ENCODE data around the gene REXO4. TPM values are rescaled to one million over a fixed set of nuclear protein-coding genes. Genes with fewer than 3 reads are reported as not detected.

The REXO4 gene
- total RNA-seq, 1 donor from 2014 or later = 17.9 TPM

DNA sequence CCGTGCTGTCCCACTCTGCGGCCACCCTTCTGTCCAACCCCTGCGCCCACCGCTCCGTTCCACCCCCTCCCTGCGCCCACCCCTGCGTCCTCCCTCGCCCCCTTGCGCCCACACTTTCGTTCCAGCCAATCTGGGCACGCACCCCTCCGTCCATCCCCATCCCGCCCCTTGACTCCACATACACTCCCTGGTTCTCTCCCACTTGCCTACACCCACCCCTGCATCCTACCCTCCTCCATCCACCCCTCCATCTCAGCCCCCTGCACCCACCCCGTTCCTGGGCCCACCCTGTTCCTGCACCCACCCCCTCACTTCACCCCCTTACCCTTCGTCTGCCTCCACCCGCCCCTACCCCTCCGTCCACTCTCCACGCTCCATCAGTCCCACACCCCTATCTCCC is 11.4 kb upstream of the REXO4 start:
- H3K4me1 Mint-ChIP-seq = peaks cover 12% of the 10 kb centered on the region
- DNase-seq (ENCODE audit: low spot score) = peak; percentile 46

DNA sequence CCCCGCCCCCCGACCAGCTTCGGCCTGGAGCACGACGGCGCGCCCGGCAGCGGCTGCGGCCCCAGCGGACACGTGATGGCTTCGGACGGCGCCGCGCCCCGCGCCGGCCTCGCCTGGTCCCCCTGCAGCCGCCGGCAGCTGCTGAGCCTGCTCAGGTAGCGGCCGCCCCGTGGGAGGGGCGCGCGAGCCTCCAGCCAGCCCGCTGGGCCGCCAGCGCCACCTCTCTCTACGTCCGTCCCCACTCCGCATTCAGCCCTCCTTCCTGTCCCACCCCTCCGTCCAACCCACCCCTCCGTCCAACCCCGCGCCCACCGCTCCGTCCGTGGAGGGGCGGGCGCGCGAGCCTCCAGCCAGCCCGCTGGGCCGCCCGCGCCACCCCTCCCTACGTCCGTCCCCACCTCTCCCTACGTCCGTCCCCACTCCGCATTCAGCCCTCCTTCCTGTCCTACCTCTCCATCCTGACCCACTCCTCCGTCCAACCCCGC is 10.8 kb upstream of the REXO4 start:
- Histone ChIP-seq H3K4me1 (no peaks in the 10 kb centered on the region), H3K9me3 (ENCODE audit: low read depth) (no peaks in the 10 kb centered on the region), H4K20me1 (ENCODE audit: low read depth) (no peaks in the 10 kb centered on the region), H3K79me2 (ENCODE audit: low read depth) (no peaks in the 10 kb centered on the region), H3K4me2 (peak overlapping the region; percentile 73), H3K27ac (no peak overlapping the region), H3K4me3 (peak overlapping the region; percentile 42), H3K9ac (no peak overlapping the region), H3F3A (ENCODE audit: low read depth) (peaks cover 15% of the 10 kb centered on the region), H2AFZ (replicated peaks) (no peak overlapping the region), H3K36me3 (no peaks in the 10 kb centered on the region), H3K27me3 (peaks cover 36% of the 10 kb centered on the region)
- peaks cover 22% of the 10 kb centered on the region for H3K27me3 Mint-ChIP-seq (ENCODE audit: insufficient read depth, low read depth)
- TF ChIP-seq, protein P1, sequence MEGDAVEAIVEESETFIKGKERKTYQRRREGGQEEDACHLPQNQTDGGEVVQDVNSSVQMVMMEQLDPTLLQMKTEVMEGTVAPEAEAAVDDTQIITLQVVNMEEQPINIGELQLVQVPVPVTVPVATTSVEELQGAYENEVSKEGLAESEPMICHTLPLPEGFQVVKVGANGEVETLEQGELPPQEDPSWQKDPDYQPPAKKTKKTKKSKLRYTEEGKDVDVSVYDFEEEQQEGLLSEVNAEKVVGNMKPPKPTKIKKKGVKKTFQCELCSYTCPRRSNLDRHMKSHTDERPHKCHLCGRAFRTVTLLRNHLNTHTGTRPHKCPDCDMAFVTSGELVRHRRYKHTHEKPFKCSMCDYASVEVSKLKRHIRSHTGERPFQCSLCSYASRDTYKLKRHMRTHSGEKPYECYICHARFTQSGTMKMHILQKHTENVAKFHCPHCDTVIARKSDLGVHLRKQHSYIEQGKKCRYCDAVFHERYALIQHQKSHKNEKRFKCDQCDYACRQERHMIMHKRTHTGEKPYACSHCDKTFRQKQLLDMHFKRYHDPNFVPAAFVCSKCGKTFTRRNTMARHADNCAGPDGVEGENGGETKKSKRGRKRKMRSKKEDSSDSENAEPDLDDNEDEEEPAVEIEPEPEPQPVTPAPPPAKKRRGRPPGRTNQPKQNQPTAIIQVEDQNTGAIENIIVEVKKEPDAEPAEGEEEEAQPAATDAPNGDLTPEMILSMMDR (IDR thresholded peaks at IDR 0.05) = no peak
- no peak for TF ChIP-seq EZH2phosphoT487 (IDR thresholded peaks at IDR 0.05)
- TF ChIP-seq EZH2 (IDR thresholded peaks at IDR 0.05) = no peak
- DNase-seq (ENCODE audit: low spot score) = peak; percentile 87
- H3K9me3 Mint-ChIP-seq = no peaks in the 10 kb centered on the region
- H3K4me1 Mint-ChIP-seq = peaks cover 12% of the 10 kb centered on the region
- H3K36me3 Mint-ChIP-seq = no peaks in the 10 kb centered on the region
- H3K4me3 Mint-ChIP-seq = no peak overlapping the region
- H3K27ac Mint-ChIP-seq = no peak overlapping the region

More for the DNA sequence above, 11.4 kb upstream of the REXO4 start:
- H3K4me1 ChIP-seq = no peaks in the 10 kb centered on the region
- H2AFZ ChIP-seq (replicated peaks) = peak overlapping the region; percentile 83
- H3K27ac ChIP-seq = no peak overlapping the region
- Mint-ChIP-seq H3K27me3 (ENCODE audit: insufficient read depth, low read depth) (peaks cover 22% of the 10 kb centered on the region), H3K36me3 (no peaks in the 10 kb centered on the region), H3K27ac (no peak overlapping the region), H3K4me3 (no peak overlapping the region), H3K9me3 (no peaks in the 10 kb centered on the region)
- H3K27me3 ChIP-seq = peaks cover 36% of the 10 kb centered on the region
- peaks cover 15% of the 10 kb centered on the region for H3F3A ChIP-seq (ENCODE audit: low read depth)
- no peaks in the 10 kb centered on the region for H3K79me2 ChIP-seq (ENCODE audit: low read depth)
- no peaks in the 10 kb centered on the region for H3K9me3 ChIP-seq (ENCODE audit: low read depth)
- no peaks in the 10 kb centered on the region for H3K36me3 ChIP-seq
- H3K4me3 ChIP-seq = peak overlapping the region; percentile 42
- H4K20me1 ChIP-seq (ENCODE audit: low read depth) = no peaks in the 10 kb centered on the region
- peak overlapping the region; percentile 73 for H3K4me2 ChIP-seq
- TF ChIP-seq, protein P1 (IDR thresholded peaks at IDR 0.05) = no peak
- TF ChIP-seq EZH2 (IDR thresholded peaks at IDR 0.05) (no peak), EZH2phosphoT487 (IDR thresholded peaks at IDR 0.05) (no peak)
- no peak overlapping the region for H3K9ac ChIP-seq

DNA sequence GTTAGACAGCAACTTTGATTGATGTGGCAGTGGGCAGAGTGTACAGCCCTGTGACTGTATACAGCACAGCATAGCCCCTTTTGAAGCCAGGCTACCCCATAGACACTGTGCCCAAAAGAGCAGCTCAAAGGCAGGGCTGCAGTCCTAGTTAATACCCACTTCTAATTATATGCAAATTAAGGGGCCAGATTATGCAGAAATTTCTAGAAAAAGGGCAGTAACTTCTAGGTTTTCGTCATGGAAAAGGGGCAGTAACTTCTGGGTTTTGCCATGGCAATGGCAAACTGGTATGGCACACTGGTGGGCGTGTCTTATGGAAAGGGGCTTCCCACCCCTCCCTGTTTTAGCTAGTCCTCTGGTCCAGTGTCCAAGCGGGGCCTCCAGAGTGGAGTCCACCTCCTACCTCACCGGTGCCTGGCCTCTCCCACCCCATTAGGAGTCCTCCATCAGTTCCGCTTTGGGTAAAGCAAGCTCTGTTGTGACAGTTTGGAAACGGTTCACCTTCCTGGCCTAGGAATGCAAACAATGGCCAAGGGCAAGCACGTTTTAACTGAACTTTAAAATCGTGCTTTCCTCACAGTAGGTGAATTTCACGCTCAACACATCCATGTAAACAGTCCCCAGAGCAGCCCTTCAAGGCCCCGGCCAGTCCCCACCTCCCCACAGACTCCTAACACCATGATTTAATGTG is 10.0 kb upstream of the REXO4 start:
- H3K4me1 ChIP-seq = no peaks in the 10 kb centered on the region
- H3K27ac ChIP-seq = no peak overlapping the region
- H3K4me3 ChIP-seq = peak overlapping the region; percentile 42
- peaks cover 36% of the 10 kb centered on the region for H3K27me3 ChIP-seq
- TF ChIP-seq EZH2phosphoT487 (IDR thresholded peaks at IDR 0.05) (no peak), EZH2 (IDR thresholded peaks at IDR 0.05) (no peak)
- TF ChIP-seq, protein P1 (IDR thresholded peaks at IDR 0.05) = no peak
- H3K4me3 Mint-ChIP-seq = peak overlapping the region; percentile 81
- H4K20me1 ChIP-seq (ENCODE audit: low read depth) = no peaks in the 10 kb centered on the region
- H3K9me3 Mint-ChIP-seq = no peaks in the 10 kb centered on the region
- peak overlapping the region; percentile 73 for H3K4me2 ChIP-seq
- H3K9me3 ChIP-seq (ENCODE audit: low read depth) = no peaks in the 10 kb centered on the region
- no peak overlapping the region for H3K9ac ChIP-seq
- peaks cover 22% of the 10 kb centered on the region for H3K27me3 Mint-ChIP-seq (ENCODE audit: insufficient read depth, low read depth)
- H3F3A ChIP-seq (ENCODE audit: low read depth) = peaks cover 15% of the 10 kb centered on the region
- no peak overlapping the region for H3K27ac Mint-ChIP-seq
- DNase-seq (ENCODE audit: low spot score) = no peak
- H3K36me3 ChIP-seq = no peaks in the 10 kb centered on the region
- peaks cover 12% of the 10 kb centered on the region for H3K4me1 Mint-ChIP-seq
- H3K79me2 ChIP-seq (ENCODE audit: low read depth) = no peaks in the 10 kb centered on the region
- peak overlapping the region; percentile 58 for H2AFZ ChIP-seq (replicated peaks)
- H3K36me3 Mint-ChIP-seq = no peaks in the 10 kb centered on the region

Data from neural progenitor cell (in vitro differentiated cells).